ENCODE results near the gene IKBKE.

DNA sequence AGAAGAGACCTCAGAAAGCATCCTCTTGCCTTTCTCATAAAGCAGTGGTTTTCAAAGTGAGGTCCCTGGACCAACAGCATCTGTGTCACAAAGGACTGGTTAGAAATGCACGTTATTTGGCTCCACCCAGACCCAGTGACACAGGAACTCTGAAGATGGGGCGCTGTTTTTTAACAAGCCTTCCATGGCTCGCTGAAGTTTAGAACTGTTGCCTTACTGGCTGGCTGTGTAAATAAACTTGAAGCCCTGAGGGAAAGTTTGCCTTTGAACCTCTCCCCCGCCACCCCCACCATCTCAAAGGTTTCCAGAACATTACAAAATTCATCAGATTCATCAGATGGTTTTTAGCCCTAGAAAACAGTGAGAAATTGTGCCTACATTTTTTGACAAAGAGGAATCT, 21.8 kb upstream of the IKBKE start:
- TF ChIP-seq CTCF (IDR thresholded peaks at IDR 0.05) (no peak), POLR2A (IDR thresholded peaks at IDR 0.05) (no peak)

Data from thyroid gland (tissue), 4 donors.